HCT116 (cell line): Measurements from ENCODE around the gene DOCK4. TPM values are rescaled to one million over a fixed set of nuclear protein-coding genes. Genes with fewer than 3 reads are reported as not detected.

Experiments
- ATAC-seq: fragments of 200-7000 bp; cut with Tn5 transposase; 2 replicates; pipeline ENCODE4 v1.9.1; 2020; ENCODE audit warnings: mild to moderate bottlenecking, moderate library complexity
- BruUV-seq: library from RNA; stranded (reverse); fragments of 400-500 nt; replicated peaks from 2 replicates; lab custom pipeline; 2021; lab: Mats Ljungman, UMichigan
- CTCF ChIA-PET: fragments of 300-600 bp; sonication (Branson Sonifier 250); formaldehyde crosslinking; loops from one replicate; lab custom pipeline; 2021; ENCODE audit warnings: antibody characterized with exemption; lab: Charles Lee
- POLR2A ChIA-PET: fragments of 300-600, 350-600 bp; sonication (Branson Sonifier 250); formaldehyde crosslinking; loops from one replicate; lab custom pipeline; 2021; ENCODE audit warnings: antibody characterized with exemption; lab: Charles Lee
- RAD21 ChIA-PET, 2 experiments: fragments of 300-600 bp; sonication (Branson Sonifier 250); formaldehyde crosslinking; loops; one replicate each; lab custom pipeline; 2023; ENCODE audit warnings: low total read pairs in 2 of 2; ENCODE audit not compliant: uncharacterized antibody in 2 of 2, unreplicated experiment in 2 of 2, low non-redundant PET in 1 of 2; lab: Charles Lee
- DNase-seq: peaks from one replicate; pipeline ENCODE4 v3.0.0-alpha.2; 2010; ENCODE audit warnings: low read depth, low spot score
- H2AFZ ChIP-seq: fragments of 200-600 bp; shearing (Covaris generic), sonication (generic); 2 replicates; pipeline ENCODE4 v1.6.1; 2017; ENCODE audit warnings: low read depth, mixed run types, mixed read lengths, antibody characterized with exemption, low read length; ENCODE audit not compliant: poor library complexity, severe bottlenecking
- H3K27ac ChIP-seq: 2 replicates; pipeline ENCODE4 v1.5.1; 2012; ENCODE audit warnings: low read depth, low read length
- H3K27me3 ChIP-seq: fragments of 200-600 bp; sonication (generic); 2 replicates; pipeline ENCODE4 v1.6.1; 2016; ENCODE audit warnings: mixed run types, low read length, mixed read lengths; ENCODE audit not compliant: insufficient read depth
- H3K36me3 ChIP-seq, 2 experiments: fragments of 200-500 bp in 1 of 2; fragments of 200-600 bp in 1 of 2; sonication (Bioruptor generic) in 1 of 2; sonication (generic) in 1 of 2; 2 replicates each; pipeline versions ENCODE4 v1.5.1 to v1.6.1; 2014 to 2016; ENCODE audit warnings: low read length in 2 of 2, inconsistent platforms in 1 of 2, mixed read lengths in 1 of 2, mixed run types in 1 of 2; ENCODE audit not compliant: insufficient read depth in 2 of 2, control insufficient read depth in 1 of 2
- H3K4me1 ChIP-seq, 2 experiments: fragments of 200-600 bp in 1 of 2; sonication (generic) in 1 of 2; 2 replicates each; pipeline versions ENCODE4 v1.5.1 to v1.6.1; 2012 to 2017; ENCODE audit warnings: low read length in 2 of 2, inconsistent platforms in 1 of 2, mild to moderate bottlenecking in 1 of 2, mixed read lengths in 1 of 2, mixed run types in 1 of 2, moderate library complexity in 1 of 2; ENCODE audit not compliant: insufficient read depth in 2 of 2, control insufficient read depth in 1 of 2
- H3K4me2 ChIP-seq: fragments of 200-600 bp; sonication (generic); 2 replicates; pipeline ENCODE4 v1.6.1; 2017; ENCODE audit warnings: mixed run types, low read length, mixed read lengths
- H3K4me3 ChIP-seq, 2 experiments: fragments of 200-600 bp in 1 of 2; sonication (generic) in 1 of 2; replicated peaks in 1 of 2; 2 replicates each; pipeline ENCODE4 v1.5.1; 2011 to 2016; ENCODE audit warnings: low read length in 2 of 2, control low read depth in 1 of 2, low read depth in 1 of 2, mild to moderate bottlenecking in 1 of 2, mixed read lengths in 1 of 2, mixed run types in 1 of 2
- H3K79me2 ChIP-seq: fragments of 200-600 bp; sonication (generic); 2 replicates; pipeline ENCODE4 v1.6.1; 2017; ENCODE audit warnings: mild to moderate bottlenecking, mixed run types, low read length, moderate library complexity, mixed read lengths; ENCODE audit not compliant: insufficient read depth
- H3K9ac ChIP-seq: fragments of 200-600 bp; sonication (generic); 2 replicates; pipeline ENCODE4 v1.6.1; 2016; ENCODE audit warnings: low read length, mixed read lengths
- H3K9me2 ChIP-seq: fragments of 200-600 bp; sonication (generic), shearing (Covaris generic); 2 replicates; pipeline ENCODE4 v1.6.1; 2017; ENCODE audit warnings: mixed run types, mild to moderate bottlenecking, moderate library complexity; ENCODE audit not compliant: insufficient read depth
- H3K9me3 ChIP-seq, 2 experiments: fragments of 200-500 bp in 1 of 2; fragments of 200-600 bp in 1 of 2; sonication (Bioruptor generic) in 1 of 2; sonication (generic) in 1 of 2; 2 replicates each; pipeline ENCODE4 v1.6.1; 2014 to 2017; ENCODE audit warnings: low read length in 2 of 2, mixed read lengths in 2 of 2, inconsistent platforms in 1 of 2, low read depth in 1 of 2, mild to moderate bottlenecking in 1 of 2, mixed run types in 1 of 2, moderate library complexity in 1 of 2; ENCODE audit not compliant: control insufficient read depth in 1 of 2, insufficient read depth in 1 of 2
- H4K20me1 ChIP-seq: fragments of 200-600 bp; sonication (generic), shearing (Covaris generic); 2 replicates; pipeline ENCODE4 v1.6.1; 2017; ENCODE audit warnings: mixed run types, mild to moderate bottlenecking, moderate library complexity; ENCODE audit not compliant: insufficient read depth
- CBX3 ChIP-seq: IDR thresholded peaks from 2 replicates; pipeline ENCODE4 v1.6.1; 2012; ENCODE audit warnings: low read depth
- CEBPB ChIP-seq: IDR thresholded peaks from 2 replicates; pipeline ENCODE4 v1.6.1; 2012; ENCODE audit warnings: low read depth
- CTCF ChIP-seq, 3 experiments: fragments of 200-600 bp in 1 of 3; sonication (generic) in 1 of 3; IDR thresholded peaks in 2 of 3; conservative IDR thresholded peaks in 1 of 3; 2 replicates each; pipeline ENCODE4 v1.5.1; 2012 to 2017; ENCODE audit warnings: low read depth in 2 of 3, low read length in 2 of 3, antibody characterized with exemption in 1 of 3, borderline replicate concordance in 1 of 3, control low read depth in 1 of 3, mild to moderate bottlenecking in 1 of 3, mixed read lengths in 1 of 3, mixed run types in 1 of 3, moderate library complexity in 1 of 3; ENCODE audit not compliant: insufficient read depth in 1 of 3
- EGR1 ChIP-seq: IDR thresholded peaks from 2 replicates; pipeline ENCODE4 v1.6.1; 2012; ENCODE audit warnings: low read depth
- ELF1 ChIP-seq: IDR thresholded peaks from 2 replicates; pipeline ENCODE4 v1.6.1; 2012; ENCODE audit warnings: low read depth, borderline replicate concordance
- EZH2 ChIP-seq: fragments of 200-600 bp; sonication (generic); IDR thresholded peaks from 2 replicates; pipeline ENCODE4 v1.6.1; 2017; ENCODE audit warnings: antibody characterized with exemption, mixed run types
- FOSL1 ChIP-seq: IDR thresholded peaks from 2 replicates; pipeline ENCODE4 v1.6.1; 2012; ENCODE audit warnings: low read depth
- JUND ChIP-seq: IDR thresholded peaks from 2 replicates; pipeline ENCODE4 v1.6.1; 2012
- MAX ChIP-seq: IDR thresholded peaks from 2 replicates; pipeline ENCODE4 v1.6.1; 2012
- POLR2A ChIP-seq: IDR thresholded peaks from 2 replicates; pipeline ENCODE4 v1.7.0; 2011; ENCODE audit warnings: borderline replicate concordance; ENCODE audit not compliant: insufficient read depth, insufficient read length; ENCODE audit errors: extremely low read depth
- POLR2AphosphoS5 ChIP-seq: IDR thresholded peaks from 2 replicates; pipeline ENCODE4 v1.6.1; 2011; ENCODE audit warnings: mild to moderate bottlenecking, low read depth, low read length, moderate library complexity
- REST ChIP-seq: IDR thresholded peaks from 2 replicates; pipeline ENCODE4 v1.6.1; 2012; ENCODE audit warnings: low read depth
- SP1 ChIP-seq: IDR thresholded peaks from 2 replicates; pipeline ENCODE4 v1.6.1; 2012; ENCODE audit warnings: low read depth
- SRF ChIP-seq: IDR thresholded peaks from 2 replicates; pipeline ENCODE4 v1.6.1; 2012; ENCODE audit warnings: low read depth
- YY1 ChIP-seq: IDR thresholded peaks from 2 replicates; pipeline ENCODE4 v1.6.1; 2011; ENCODE audit warnings: low read length, low read depth, moderate library complexity, mild to moderate bottlenecking; ENCODE audit not compliant: insufficient replicate concordance; ENCODE audit errors: extremely low read depth
- ZBTB33 ChIP-seq: IDR thresholded peaks from 2 replicates; pipeline ENCODE4 v1.6.1; 2011; ENCODE audit warnings: mild to moderate bottlenecking, low read length, moderate library complexity; ENCODE audit not compliant: insufficient replicate concordance; ENCODE audit errors: extremely low read depth
- ZFX ChIP-seq: fragments of 450-650 bp; IDR thresholded peaks from 2 replicates; pipeline ENCODE4 v1.6.1; 2017
- ZNF274 ChIP-seq: fragments of 200-500 bp; sonication (Bioruptor generic); IDR thresholded peaks from 2 replicates; pipeline ENCODE4 v1.6.1; 2014; ENCODE audit warnings: mild to moderate bottlenecking, low read depth, low read length, inconsistent platforms
- intact Hi-C: fragments of 100-400 bp; cut with micrococcal nuclease; formaldehyde crosslinking; loops from 2 replicates; pipeline ENCODE4 v1.10.0; 2022
- total RNA-seq: library from RNA; stranded (reverse); gene quantifications from one replicate; pipeline ENCODE4 v1.2.1, GENCODE V29; 2021; ENCODE audit not compliant: unreplicated experiment
- TF ChIP-seq, protein P1 (sequence below): IDR thresholded peaks from 2 replicates; pipeline ENCODE4 v1.6.1; 2012

DOCK4 gene
- total RNA-seq, 1 experiment from 2014 or later, result 2.2 TPM

DNA sequence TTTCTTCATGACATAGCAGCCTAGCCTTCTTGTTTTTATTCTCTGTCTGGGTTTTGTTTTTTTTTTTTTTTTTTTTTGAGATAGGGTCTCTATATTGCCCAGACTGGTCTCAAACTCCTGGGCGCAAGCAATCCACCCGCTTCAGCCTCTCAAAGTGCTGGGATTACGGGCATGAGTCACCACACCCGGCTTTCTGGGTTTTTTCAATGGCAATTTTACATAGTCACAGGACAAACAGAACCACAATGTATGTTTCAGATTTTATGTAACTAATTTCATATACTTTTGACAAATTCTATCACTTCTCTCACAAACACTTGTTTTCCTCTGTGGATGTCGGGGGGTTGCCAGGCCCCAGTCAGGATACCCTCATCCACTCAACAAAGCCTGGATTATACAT is 16.5 kb downstream of the DOCK4 start:
- no peak overlapping the region for H3K4me2 ChIP-seq
- POLR2A ChIA-PET, result no interaction called here
- DNase-seq (no peak), ATAC-seq (no peak)
- no peaks in the 10 kb centered on the region for H3K36me3 ChIP-seq
- BruUV-seq, result no TSS peak
- no peaks in the 10 kb centered on the region for H3K9me3 ChIP-seq
- H3K9ac ChIP-seq, result no peak overlapping the region
- no peak for TF ChIP-seq EGR1
- no peak for TF ChIP-seq SP1
- no peak for TF ChIP-seq REST
- TF ChIP-seq MAX, result no peak
- TF ChIP-seq ELF1, result no peak
- TF ChIP-seq POLR2AphosphoS5, result no peak
- no peak for TF ChIP-seq ZBTB33
- TF ChIP-seq SRF, result no peak
- no peak for TF ChIP-seq CBX3
- no peak for TF ChIP-seq POLR2A
- no peak for TF ChIP-seq YY1
- TF ChIP-seq JUND, result no peak
- TF ChIP-seq CEBPB, result no peak
- TF ChIP-seq EZH2, result no peak
- TF ChIP-seq CTCF (IDR thresholded peaks at IDR 0.05 in 2 of 3, conservative IDR thresholded peaks at IDR 0.05 in 1 of 3; ENCODE audit: borderline replicate concordance in 1 of 3, insufficient read depth in 1 of 3, low read depth in 2 of 3, low read length in 2 of 3), result no peak
- TF ChIP-seq FOSL1, result no peak
- TF ChIP-seq, protein P1, sequence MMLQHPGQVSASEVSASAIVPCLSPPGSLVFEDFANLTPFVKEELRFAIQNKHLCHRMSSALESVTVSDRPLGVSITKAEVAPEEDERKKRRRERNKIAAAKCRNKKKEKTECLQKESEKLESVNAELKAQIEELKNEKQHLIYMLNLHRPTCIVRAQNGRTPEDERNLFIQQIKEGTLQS, result no peak
- TF ChIP-seq ZFX, result no peak
- no peak for TF ChIP-seq ZNF274
- TF ChIP-seq, all 23 proteins: peak for 0
- intact Hi-C loops, result no loop called here
- Histone ChIP-seq H3K27me3 (no peaks in the 10 kb centered on the region), H4K20me1 (no peaks in the 10 kb centered on the region), H3K79me2 (no peaks in the 10 kb centered on the region), H3K4me3 (no peak overlapping the region), H3K9me2 (no peaks in the 10 kb centered on the region), H3K27ac (no peak overlapping the region), H3K4me1 (no peaks in the 10 kb centered on the region), H2AFZ (no peak overlapping the region)
- ChIA-PET CTCF (no interaction called here), RAD21 (no interaction called here)
